ENCODE data around the gene POLA1.

The POLA1 gene

DNA sequence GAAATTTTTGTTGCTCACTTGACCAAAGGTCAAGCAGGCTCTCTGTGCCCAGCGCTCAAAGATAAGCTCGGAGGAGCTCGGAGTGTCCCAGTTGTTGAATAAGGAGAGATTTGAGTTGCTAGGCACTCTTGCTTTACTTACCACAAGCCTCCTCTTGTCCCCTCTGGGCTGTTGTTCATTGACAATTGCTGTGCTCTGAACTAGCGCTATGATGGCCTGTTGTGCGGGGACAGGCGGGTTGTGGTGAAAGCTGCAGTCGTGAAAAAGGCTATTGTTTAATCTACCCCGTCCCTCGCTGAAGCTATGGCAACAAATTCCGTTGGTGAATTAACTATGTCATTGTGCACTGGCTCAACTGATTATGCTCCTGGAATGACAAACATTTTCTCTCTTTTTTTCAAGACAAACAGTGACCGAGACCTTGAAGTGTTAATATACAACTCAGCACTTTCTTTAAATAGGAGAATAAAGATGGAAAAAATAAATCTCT is 21.0 kb upstream of the POLA1 start:
- Histone ChIP-seq H3K36me3 (ENCODE audit: low read depth) (no peaks in the 10 kb centered on the region), H3K4me3 (ENCODE audit: severe bottlenecking) (no peak overlapping the region), H3K27me3 (ENCODE audit: insufficient read depth, poor library complexity, severe bottlenecking) (no peaks in the 10 kb centered on the region), H3K27ac (ENCODE audit: poor library complexity, severe bottlenecking) (no peak overlapping the region), H3K4me1 (ENCODE audit: insufficient read depth, poor library complexity, severe bottlenecking) (no peaks in the 10 kb centered on the region), H3K9me3 (ENCODE audit: severe bottlenecking) (no peaks in the 10 kb centered on the region)
- ATAC-seq (ENCODE audit: low read depth) (no peak), DNase-seq (ENCODE audit: low spot score) (no peak)
- TF ChIP-seq, protein P1, sequence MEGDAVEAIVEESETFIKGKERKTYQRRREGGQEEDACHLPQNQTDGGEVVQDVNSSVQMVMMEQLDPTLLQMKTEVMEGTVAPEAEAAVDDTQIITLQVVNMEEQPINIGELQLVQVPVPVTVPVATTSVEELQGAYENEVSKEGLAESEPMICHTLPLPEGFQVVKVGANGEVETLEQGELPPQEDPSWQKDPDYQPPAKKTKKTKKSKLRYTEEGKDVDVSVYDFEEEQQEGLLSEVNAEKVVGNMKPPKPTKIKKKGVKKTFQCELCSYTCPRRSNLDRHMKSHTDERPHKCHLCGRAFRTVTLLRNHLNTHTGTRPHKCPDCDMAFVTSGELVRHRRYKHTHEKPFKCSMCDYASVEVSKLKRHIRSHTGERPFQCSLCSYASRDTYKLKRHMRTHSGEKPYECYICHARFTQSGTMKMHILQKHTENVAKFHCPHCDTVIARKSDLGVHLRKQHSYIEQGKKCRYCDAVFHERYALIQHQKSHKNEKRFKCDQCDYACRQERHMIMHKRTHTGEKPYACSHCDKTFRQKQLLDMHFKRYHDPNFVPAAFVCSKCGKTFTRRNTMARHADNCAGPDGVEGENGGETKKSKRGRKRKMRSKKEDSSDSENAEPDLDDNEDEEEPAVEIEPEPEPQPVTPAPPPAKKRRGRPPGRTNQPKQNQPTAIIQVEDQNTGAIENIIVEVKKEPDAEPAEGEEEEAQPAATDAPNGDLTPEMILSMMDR (IDR thresholded peaks at IDR 0.05; ENCODE audit: poor library complexity, severe bottlenecking): no peak

GRCh38 chrX:24673424-24673823 is 20.3 kb upstream of the POLA1 start:
- no peaks in the 10 kb centered on the region for H3K27me3 ChIP-seq (ENCODE audit: insufficient read depth, poor library complexity, severe bottlenecking)
- H3K4me3 ChIP-seq (ENCODE audit: severe bottlenecking): no peak overlapping the region
- ATAC-seq (ENCODE audit: low read depth) (no peak), DNase-seq (ENCODE audit: low spot score) (no peak)
- H3K27ac ChIP-seq (ENCODE audit: poor library complexity, severe bottlenecking): no peak overlapping the region
- no peaks in the 10 kb centered on the region for H3K9me3 ChIP-seq (ENCODE audit: severe bottlenecking)
- H3K36me3 ChIP-seq (ENCODE audit: low read depth): no peaks in the 10 kb centered on the region
- H3K4me1 ChIP-seq (ENCODE audit: insufficient read depth, poor library complexity, severe bottlenecking): no peaks in the 10 kb centered on the region
- TF ChIP-seq, protein P1 (IDR thresholded peaks at IDR 0.05; ENCODE audit: poor library complexity, severe bottlenecking): no peak

- ATAC-seq (ENCODE audit: low read depth) (no peak), DNase-seq (ENCODE audit: low spot score) (no peak)
- H3K36me3 ChIP-seq (ENCODE audit: low read depth): no peaks in the 10 kb centered on the region
- no peak overlapping the region for H3K27ac ChIP-seq (ENCODE audit: poor library complexity, severe bottlenecking)
- H3K4me3 ChIP-seq (ENCODE audit: severe bottlenecking): no peak overlapping the region
- H3K9me3 ChIP-seq (ENCODE audit: severe bottlenecking): no peaks in the 10 kb centered on the region
- TF ChIP-seq, protein P1 (IDR thresholded peaks at IDR 0.05; ENCODE audit: poor library complexity, severe bottlenecking): peak; percentile 51
- H3K27me3 ChIP-seq (ENCODE audit: insufficient read depth, poor library complexity, severe bottlenecking): no peaks in the 10 kb centered on the region
- no peaks in the 10 kb centered on the region for H3K4me1 ChIP-seq (ENCODE audit: insufficient read depth, poor library complexity, severe bottlenecking)
Measured at GRCh38 chrX:24676403-24677024, 17.2 kb upstream of the POLA1 start.

GRCh38 chrX:24682739-24683432 is 10.8 kb upstream of the POLA1 start:
- DNase-seq (ENCODE audit: low spot score) (no peak), ATAC-seq (ENCODE audit: low read depth) (no peak)
- TF ChIP-seq, protein P1 (IDR thresholded peaks at IDR 0.05; ENCODE audit: poor library complexity, severe bottlenecking): no peak

DNA sequence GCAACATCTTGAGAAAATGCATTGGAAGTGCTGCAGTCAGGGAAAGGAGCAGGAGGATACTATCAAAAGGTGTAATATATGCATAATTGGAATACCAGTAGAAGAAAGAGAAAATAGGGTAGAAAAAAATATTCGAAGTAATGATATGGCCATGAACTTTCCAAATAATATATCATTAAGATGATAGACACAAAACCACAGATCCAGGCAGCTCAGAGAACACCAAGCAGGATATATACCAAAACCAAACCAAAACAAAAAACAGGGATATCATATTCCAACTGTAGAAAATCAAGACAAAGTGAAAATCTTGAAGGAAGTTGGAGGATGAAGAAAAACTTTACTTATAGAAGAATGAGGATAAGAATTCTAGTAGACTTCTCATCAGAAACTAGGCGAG is 9.7 kb upstream of the POLA1 start:
- ATAC-seq (ENCODE audit: low read depth): no peak
- Histone ChIP-seq H3K9me3 (ENCODE audit: severe bottlenecking) (no peaks in the 10 kb centered on the region), H3K27me3 (ENCODE audit: insufficient read depth, poor library complexity, severe bottlenecking) (no peaks in the 10 kb centered on the region), H3K27ac (ENCODE audit: poor library complexity, severe bottlenecking) (no peak overlapping the region), H3K4me3 (ENCODE audit: severe bottlenecking) (no peak overlapping the region), H3K4me1 (ENCODE audit: insufficient read depth, poor library complexity, severe bottlenecking) (no peaks in the 10 kb centered on the region), H3K36me3 (ENCODE audit: low read depth) (no peaks in the 10 kb centered on the region)
- DNase-seq (ENCODE audit: low spot score): no peak
- TF ChIP-seq, protein P1 (IDR thresholded peaks at IDR 0.05; ENCODE audit: poor library complexity, severe bottlenecking): no peak

More at GRCh38 chrX:24682739-24683432, 10.8 kb upstream of the POLA1 start:
- no peak overlapping the region for H3K4me3 ChIP-seq (ENCODE audit: severe bottlenecking)
- H3K36me3 ChIP-seq (ENCODE audit: low read depth): no peaks in the 10 kb centered on the region
- no peak overlapping the region for H3K27ac ChIP-seq (ENCODE audit: poor library complexity, severe bottlenecking)
- H3K9me3 ChIP-seq (ENCODE audit: severe bottlenecking): no peaks in the 10 kb centered on the region
- no peaks in the 10 kb centered on the region for H3K4me1 ChIP-seq (ENCODE audit: insufficient read depth, poor library complexity, severe bottlenecking)
- H3K27me3 ChIP-seq (ENCODE audit: insufficient read depth, poor library complexity, severe bottlenecking): no peaks in the 10 kb centered on the region
